ENCODE results near the gene YWHAE. TPM values are rescaled to one million over a fixed set of nuclear protein-coding genes. Genes with fewer than 3 reads are reported as not detected.
"Not testable (repeated sequence)": the region's sequence is repeated elsewhere in the genome, so short reads cannot be mapped to it uniquely, and the experiment has no call there.

The YWHAE gene
- total and polyA plus RNA-seq, 4 donors: 408 to 1,947 (median 1,068) TPM

DNA sequence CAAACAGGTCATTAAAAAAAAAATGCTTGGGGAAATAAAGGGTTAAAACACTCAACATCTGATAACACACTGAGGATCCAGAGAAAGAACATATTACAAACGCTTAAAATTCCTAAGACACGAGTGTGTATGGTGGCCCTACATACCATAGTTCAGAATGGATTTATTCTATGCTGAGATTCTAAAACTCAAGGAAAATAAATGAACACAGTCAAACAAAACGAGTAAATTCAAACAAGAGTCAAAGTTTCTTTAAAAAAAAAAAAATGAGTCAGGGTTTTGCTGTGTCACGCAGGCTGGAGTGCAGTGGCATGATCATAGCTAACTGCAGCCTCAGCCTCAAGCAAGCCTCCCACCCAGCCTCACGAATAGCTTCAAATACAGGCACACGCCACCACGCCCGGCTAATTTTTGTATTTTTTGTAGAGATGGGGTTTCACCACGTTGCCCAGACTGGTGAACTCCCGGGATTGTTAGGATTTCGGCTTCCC, 38.6 kb upstream of the YWHAE start:
- H3K27me3 ChIP-seq (ENCODE audit: control insufficient read depth, insufficient read depth, low read length): no peaks in the 10 kb centered on the region
- WGBS (ENCODE audit: insufficient coverage): 94% methylated on average over 3 of the region's 11 CpGs

DNA sequence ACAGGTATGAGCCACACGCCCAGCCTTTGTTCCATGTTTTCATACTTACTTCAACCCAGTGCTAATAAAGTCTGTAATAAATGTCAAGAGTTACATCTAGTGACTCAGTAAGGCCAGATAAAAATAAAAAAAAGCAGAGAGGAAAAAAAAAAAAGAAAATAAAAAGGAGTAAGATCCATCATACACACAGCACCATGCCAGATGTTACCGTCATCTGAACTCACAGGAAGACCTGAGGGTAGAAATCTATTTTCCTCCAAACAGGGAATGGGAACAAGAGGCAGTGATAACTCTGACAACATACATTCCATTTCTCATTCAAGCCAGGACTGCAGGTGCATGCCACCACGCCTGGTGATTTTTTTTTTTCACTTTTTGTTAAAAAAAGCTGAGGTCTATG, 35.3 kb upstream of the YWHAE start:
- no peaks in the 10 kb centered on the region for H3K4me1 ChIP-seq (ENCODE audit: control insufficient read depth, insufficient read depth, low read length)
- H3K9me3 ChIP-seq (ENCODE audit: control insufficient read depth, insufficient read depth, low read length): no peaks in the 10 kb centered on the region
- H3K27me3 ChIP-seq (ENCODE audit: control insufficient read depth, insufficient read depth, low read length): no peaks in the 10 kb centered on the region
- peaks cover 39% of the 10 kb centered on the region for H3K36me3 ChIP-seq (ENCODE audit: control insufficient read depth, insufficient read depth, low read length)
- no peak overlapping the region for H3K4me3 ChIP-seq (ENCODE audit: low read depth, low read length)
- WGBS (ENCODE audit: insufficient coverage): no CpG with 5 or more reads among the region's 3 CpGs
- no peak overlapping the region for H3K27ac ChIP-seq (ENCODE audit: low read depth, low read length)
- no peak for DNase-seq (ENCODE audit: low read depth in 4 of 6, low spot score in 6 of 6)

More for the DNA sequence above, 38.6 kb upstream of the YWHAE start:
- no peak for DNase-seq (ENCODE audit: low read depth in 4 of 6, low spot score in 6 of 6)
- no peak overlapping the region for H3K4me3 ChIP-seq (ENCODE audit: low read depth, low read length)
- peaks cover 28% of the 10 kb centered on the region for H3K36me3 ChIP-seq (ENCODE audit: control insufficient read depth, insufficient read depth, low read length)
- H3K4me1 ChIP-seq (ENCODE audit: control insufficient read depth, insufficient read depth, low read length): no peaks in the 10 kb centered on the region
- no peaks in the 10 kb centered on the region for H3K9me3 ChIP-seq (ENCODE audit: control insufficient read depth, insufficient read depth, low read length)
- H3K27ac ChIP-seq (ENCODE audit: low read depth, low read length): no peak overlapping the region

DNA sequence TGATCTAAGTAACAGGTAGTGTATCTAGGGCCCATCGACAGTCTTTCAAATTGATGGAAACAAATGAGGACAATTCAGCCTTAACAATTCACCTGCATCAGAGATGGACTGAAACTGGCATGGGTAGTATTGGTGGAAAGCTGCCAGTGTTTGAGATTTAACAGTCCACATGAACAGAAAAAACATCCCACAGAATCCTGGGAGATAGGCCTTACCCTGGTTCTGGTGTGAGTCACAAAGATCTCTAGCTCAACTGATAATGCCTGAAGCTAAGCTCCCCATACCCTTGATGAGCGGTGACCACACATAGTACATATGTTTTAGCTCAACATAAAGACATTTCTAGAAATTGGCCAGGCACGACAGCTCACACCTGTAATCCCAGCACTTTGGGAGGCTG, 34.1 kb upstream of the YWHAE start:
- no peaks in the 10 kb centered on the region for H3K9me3 ChIP-seq (ENCODE audit: control insufficient read depth, insufficient read depth, low read length)
- no peak for DNase-seq (ENCODE audit: low read depth in 4 of 6, low spot score in 6 of 6)
- 100% methylated on average over 1 of the region's 3 CpGs for WGBS (ENCODE audit: insufficient coverage)

DNA sequence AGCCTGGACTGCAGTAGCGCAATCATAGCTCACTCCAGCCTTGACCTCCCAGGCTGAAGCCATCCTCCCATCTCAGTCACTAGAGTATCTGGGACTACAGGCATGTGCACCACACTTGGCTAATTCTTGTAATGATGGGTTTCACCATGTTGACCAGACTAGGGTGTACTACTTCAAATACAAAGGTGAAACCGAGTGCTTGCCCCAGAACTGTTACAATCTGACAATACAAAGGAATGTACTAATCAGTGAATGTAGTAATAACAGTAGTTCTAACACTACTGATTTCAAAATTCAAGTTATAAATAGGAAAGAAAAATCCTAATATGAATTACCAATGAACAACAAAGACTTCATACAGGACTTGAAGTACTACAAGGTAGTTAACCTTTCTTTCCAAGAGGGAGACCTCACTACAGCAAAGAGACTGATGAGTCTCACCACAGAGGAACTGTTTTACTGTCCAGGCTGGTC, 31.6 kb upstream of the YWHAE start:
- no peaks in the 10 kb centered on the region for H3K9me3 ChIP-seq (ENCODE audit: control insufficient read depth, insufficient read depth, low read length)
- WGBS (ENCODE audit: insufficient coverage): 86% methylated on average over 1 of the region's 2 CpGs
- H3K4me1 ChIP-seq (ENCODE audit: control insufficient read depth, insufficient read depth, low read length): no peaks in the 10 kb centered on the region
- H3K27me3 ChIP-seq (ENCODE audit: control insufficient read depth, insufficient read depth, low read length): no peaks in the 10 kb centered on the region
- no peak overlapping the region for H3K27ac ChIP-seq (ENCODE audit: low read depth, low read length)
- DNase-seq (ENCODE audit: low read depth in 4 of 6, low spot score in 6 of 6): no peak
- no peak overlapping the region for H3K4me3 ChIP-seq (ENCODE audit: low read depth, low read length)
- peaks cover 39% of the 10 kb centered on the region for H3K36me3 ChIP-seq (ENCODE audit: control insufficient read depth, insufficient read depth, low read length)

More for the DNA sequence above, 34.1 kb upstream of the YWHAE start:
- Histone ChIP-seq H3K27me3 (ENCODE audit: control insufficient read depth, insufficient read depth, low read length) (no peaks in the 10 kb centered on the region), H3K4me3 (ENCODE audit: low read depth, low read length) (no peak overlapping the region), H3K36me3 (ENCODE audit: control insufficient read depth, insufficient read depth, low read length) (peaks cover 42% of the 10 kb centered on the region), H3K27ac (ENCODE audit: low read depth, low read length) (no peak overlapping the region), H3K4me1 (ENCODE audit: control insufficient read depth, insufficient read depth, low read length) (no peaks in the 10 kb centered on the region)

DNA sequence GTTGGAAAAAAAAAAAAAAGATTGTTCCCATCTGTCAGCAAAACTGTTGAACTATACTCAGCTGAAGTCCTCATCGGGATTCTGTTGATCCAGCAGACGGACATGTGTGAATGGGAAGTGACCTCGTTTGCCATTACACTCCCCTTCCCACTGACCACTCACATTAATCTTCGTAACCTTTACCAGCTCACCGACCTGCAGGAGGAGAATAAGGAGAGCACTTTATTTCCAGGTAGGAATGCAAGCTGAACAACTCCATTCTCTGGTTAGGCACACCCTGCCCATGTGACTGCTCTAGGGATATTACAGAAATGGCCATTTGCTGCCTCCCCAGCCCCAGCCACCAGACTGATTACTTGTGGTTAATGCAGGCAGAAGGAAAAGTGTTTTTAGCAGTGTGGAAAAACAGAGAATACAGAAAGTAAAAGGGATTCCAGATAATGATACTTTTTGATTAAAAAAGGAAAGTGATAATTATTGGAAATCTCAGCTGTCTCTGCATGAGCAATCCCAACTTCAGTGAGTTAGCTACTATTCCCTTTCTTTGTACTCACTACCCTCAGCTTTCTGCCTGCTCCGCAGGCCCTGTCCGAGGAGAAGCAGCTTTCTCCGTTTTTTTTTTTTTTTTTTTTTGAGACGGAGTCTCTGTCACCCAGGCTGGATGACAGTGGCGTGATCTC, 23.6 kb upstream of the YWHAE start:
- no peaks in the 10 kb centered on the region for H3K9me3 ChIP-seq (ENCODE audit: control insufficient read depth, insufficient read depth, low read length)
- H3K4me3 ChIP-seq (ENCODE audit: low read depth, low read length): no peak overlapping the region
- H3K4me1 ChIP-seq (ENCODE audit: control insufficient read depth, insufficient read depth, low read length): no peaks in the 10 kb centered on the region
- H3K27ac ChIP-seq (ENCODE audit: low read depth, low read length): no peak overlapping the region
- DNase-seq (ENCODE audit: low read depth in 4 of 6, low spot score in 6 of 6): no peak
- no peaks in the 10 kb centered on the region for H3K27me3 ChIP-seq (ENCODE audit: control insufficient read depth, insufficient read depth, low read length)
- 82% methylated on average over 5 of the region's 10 CpGs for WGBS (ENCODE audit: insufficient coverage)
- H3K36me3 ChIP-seq (ENCODE audit: control insufficient read depth, insufficient read depth, low read length): peaks cover 52% of the 10 kb centered on the region

DNA sequence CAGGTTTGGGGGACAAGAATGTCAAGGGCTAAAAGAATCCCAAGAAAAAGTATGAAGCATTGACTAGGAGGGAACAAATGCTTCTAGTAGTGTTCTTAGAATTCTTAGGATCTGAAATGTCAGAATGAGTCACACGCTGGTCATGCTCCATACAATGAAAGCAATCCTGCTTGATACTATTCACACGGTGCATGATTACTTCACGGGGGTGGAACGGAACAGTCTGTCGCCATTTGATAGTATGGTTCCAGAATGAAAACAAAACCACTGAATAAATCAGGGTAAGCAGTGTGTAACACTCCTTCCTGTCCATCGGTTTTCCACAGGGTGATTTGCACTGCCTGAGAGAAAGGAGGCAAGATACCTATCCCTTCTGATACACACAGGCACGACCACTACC, 22.9 kb upstream of the YWHAE start:
- Histone ChIP-seq H3K4me3 (ENCODE audit: low read depth, low read length) (no peak overlapping the region), H3K9me3 (ENCODE audit: control insufficient read depth, insufficient read depth, low read length) (no peaks in the 10 kb centered on the region), H3K27me3 (ENCODE audit: control insufficient read depth, insufficient read depth, low read length) (no peaks in the 10 kb centered on the region), H3K4me1 (ENCODE audit: control insufficient read depth, insufficient read depth, low read length) (no peaks in the 10 kb centered on the region), H3K27ac (ENCODE audit: low read depth, low read length) (no peak overlapping the region), H3K36me3 (ENCODE audit: control insufficient read depth, insufficient read depth, low read length) (peaks cover 53% of the 10 kb centered on the region)
- no peak for DNase-seq (ENCODE audit: low read depth in 4 of 6, low spot score in 6 of 6)
- WGBS (ENCODE audit: insufficient coverage): no CpG with 5 or more reads among the region's 7 CpGs

DNA sequence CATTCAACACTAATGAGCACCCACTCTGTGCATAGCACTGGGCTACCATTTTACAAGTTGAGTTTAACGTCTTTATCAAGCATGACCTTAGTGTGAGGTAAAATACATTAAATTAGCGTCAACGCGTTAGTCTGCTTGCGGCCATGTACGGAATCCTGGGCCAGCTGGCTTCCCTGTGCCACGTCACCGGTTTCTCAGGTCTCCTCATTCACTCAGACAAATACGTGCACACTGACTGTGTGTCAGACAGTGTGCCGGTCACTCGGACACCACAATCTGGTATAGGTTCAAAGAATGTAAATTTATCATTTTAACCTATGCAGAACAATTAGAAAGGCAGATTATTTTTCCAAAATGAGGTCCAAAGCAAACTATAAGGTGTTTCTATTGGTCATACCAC, 21.4 kb upstream of the YWHAE start:
- peaks cover 60% of the 10 kb centered on the region for H3K36me3 ChIP-seq (ENCODE audit: control insufficient read depth, insufficient read depth, low read length)
- no peak for DNase-seq (ENCODE audit: low read depth in 4 of 6, low spot score in 6 of 6)
- 92% methylated on average over 5 of the region's 11 CpGs for WGBS (ENCODE audit: insufficient coverage)

DNA sequence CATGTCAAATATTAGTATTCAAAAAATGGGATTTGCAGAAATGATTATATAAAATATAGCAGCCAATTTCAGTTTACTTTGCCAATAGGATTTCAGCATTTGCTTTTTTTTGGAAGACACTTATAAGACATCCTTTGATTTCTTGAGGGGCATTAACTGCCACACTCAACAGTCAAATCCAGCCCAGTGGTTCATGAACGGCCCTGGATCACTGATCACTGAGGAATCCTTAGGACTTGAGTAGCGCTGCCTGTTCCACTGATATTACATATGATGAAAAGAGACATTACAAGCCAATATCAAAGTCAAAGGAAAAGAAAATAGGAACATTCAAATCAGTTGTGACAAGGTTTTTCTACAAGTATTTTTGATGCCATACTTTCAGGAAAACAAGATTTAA, 21.0 kb upstream of the YWHAE start:
- Histone ChIP-seq H3K9me3 (ENCODE audit: control insufficient read depth, insufficient read depth, low read length) (no peaks in the 10 kb centered on the region), H3K36me3 (ENCODE audit: control insufficient read depth, insufficient read depth, low read length) (peaks cover 57% of the 10 kb centered on the region), H3K27me3 (ENCODE audit: control insufficient read depth, insufficient read depth, low read length) (no peaks in the 10 kb centered on the region), H3K27ac (ENCODE audit: low read depth, low read length) (no peak overlapping the region), H3K4me1 (ENCODE audit: control insufficient read depth, insufficient read depth, low read length) (no peaks in the 10 kb centered on the region), H3K4me3 (ENCODE audit: low read depth, low read length) (no peak overlapping the region)
- DNase-seq (ENCODE audit: low read depth in 4 of 6, low spot score in 6 of 6): no peak
- 60% methylated on average over 1 of the region's 2 CpGs for WGBS (ENCODE audit: insufficient coverage)

More for the DNA sequence above, 21.4 kb upstream of the YWHAE start:
- H3K27me3 ChIP-seq (ENCODE audit: control insufficient read depth, insufficient read depth, low read length): no peaks in the 10 kb centered on the region
- no peaks in the 10 kb centered on the region for H3K4me1 ChIP-seq (ENCODE audit: control insufficient read depth, insufficient read depth, low read length)
- H3K4me3 ChIP-seq (ENCODE audit: low read depth, low read length): no peak overlapping the region
- H3K27ac ChIP-seq (ENCODE audit: low read depth, low read length): no peak overlapping the region
- no peaks in the 10 kb centered on the region for H3K9me3 ChIP-seq (ENCODE audit: control insufficient read depth, insufficient read depth, low read length)

DNA sequence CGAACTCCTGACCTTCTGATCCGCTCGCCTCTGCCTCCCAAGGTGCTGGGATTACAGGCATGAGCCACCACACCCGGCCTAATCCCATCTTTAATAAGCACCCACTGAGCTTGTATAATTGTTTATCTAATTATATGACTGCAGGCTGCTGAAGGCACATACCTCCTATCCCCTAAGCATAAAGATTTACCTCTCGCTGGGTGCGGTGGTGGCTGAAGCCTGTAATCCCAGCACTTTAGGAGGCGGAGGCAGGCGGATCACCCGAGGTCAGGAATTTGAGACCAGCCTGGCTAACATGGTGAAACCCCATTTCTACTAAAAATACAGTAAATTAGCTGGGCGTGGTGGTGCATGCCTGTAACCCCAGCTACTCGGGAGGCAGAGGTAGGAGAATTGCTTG, 20.1 kb upstream of the YWHAE start:
- H3K36me3 ChIP-seq (ENCODE audit: control insufficient read depth, insufficient read depth, low read length): peaks cover 49% of the 10 kb centered on the region
- H3K27ac ChIP-seq (ENCODE audit: low read depth, low read length): no peak overlapping the region
- H3K9me3 ChIP-seq (ENCODE audit: control insufficient read depth, insufficient read depth, low read length): no peaks in the 10 kb centered on the region
- H3K4me3 ChIP-seq (ENCODE audit: low read depth, low read length): no peak overlapping the region
- no peak for DNase-seq (ENCODE audit: low read depth in 4 of 6, low spot score in 6 of 6)
- no peaks in the 10 kb centered on the region for H3K4me1 ChIP-seq (ENCODE audit: control insufficient read depth, insufficient read depth, low read length)
- no peaks in the 10 kb centered on the region for H3K27me3 ChIP-seq (ENCODE audit: control insufficient read depth, insufficient read depth, low read length)
- WGBS (ENCODE audit: insufficient coverage): 100% methylated on average over 3 of the region's 11 CpGs

DNA sequence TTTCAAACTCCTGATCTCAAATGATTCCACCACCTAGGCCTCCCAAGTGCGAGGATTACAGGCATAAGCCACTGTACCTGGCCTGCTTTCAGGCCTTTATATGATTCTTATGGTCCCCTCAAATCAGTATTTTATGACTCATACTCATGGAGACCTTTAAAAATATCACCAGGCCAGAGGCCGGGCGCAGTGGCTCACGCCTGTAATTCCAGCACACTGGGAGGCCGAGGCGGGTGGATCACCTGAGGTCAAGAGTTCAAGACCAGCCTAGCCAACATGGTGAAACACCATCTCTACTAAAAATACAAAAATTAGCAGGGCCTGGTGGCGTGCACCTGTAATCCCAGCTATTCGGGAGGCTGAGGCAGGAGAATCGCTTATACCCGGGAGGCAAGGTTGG, 18.5 kb upstream of the YWHAE start:
- H3K4me1 ChIP-seq (ENCODE audit: control insufficient read depth, insufficient read depth, low read length); H3K4me3 ChIP-seq (ENCODE audit: low read depth, low read length); H3K9me3 ChIP-seq (ENCODE audit: control insufficient read depth, insufficient read depth, low read length); DNase-seq (ENCODE audit: low read depth in 4 of 6, low spot score in 6 of 6); H3K27me3 ChIP-seq (ENCODE audit: control insufficient read depth, insufficient read depth, low read length); H3K27ac ChIP-seq (ENCODE audit: low read depth, low read length): not testable (repeated sequence)
- H3K36me3 ChIP-seq (ENCODE audit: control insufficient read depth, insufficient read depth, low read length): peaks cover 35% of the 10 kb centered on the region
- WGBS (ENCODE audit: insufficient coverage): 98% methylated on average over 7 of the region's 10 CpGs

Data from spinal cord (tissue), 10 donors.